ENCODE data around the gene TMEM219. TPM values are rescaled to one million over a fixed set of nuclear protein-coding genes. Genes with fewer than 3 reads are reported as not detected.

TMEM219 gene
- total and polyA plus RNA-seq, 9 of the 15 experiments (the other 6 are each of a cell fraction or from before 2014, with no cell fraction given) = 35.3 to 62.8 (median 55.5) TPM

- TF ChIP-seq HNRNPH1 (optimal IDR thresholded peaks at IDR 0.05; ENCODE audit: low read depth, low read length) (no peak), SNIP1 (IDR thresholded peaks at IDR 0.05; ENCODE audit: low read depth) (no peak), GATA2 (CRISPR knock-in tag; IDR thresholded peaks at IDR 0.05) (0 out of 2 replicates have a peak, but pooled peaks have one; percentile 18), CEBPB (tag; IDR thresholded peaks at IDR 0.05) (no peak), PCBP2 (IDR thresholded peaks at IDR 0.05; ENCODE audit: low read depth, low read length, poor library complexity, severe bottlenecking) (no peak), RCOR1 (IDR thresholded peaks at IDR 0.05; ENCODE audit: borderline replicate concordance in 1 of 2, low read depth in 2 of 2, low read length in 2 of 2) (no peak), SMARCA5 (IDR thresholded peaks at IDR 0.05) (no peak), ZNF146 (CRISPR knock-in tag; IDR thresholded peaks at IDR 0.05; ENCODE audit: unreplicated experiment) (no peak), ZFP1 (CRISPR knock-in tag; IDR thresholded peaks at IDR 0.05) (no peak), NR1H2 (CRISPR knock-in tag; IDR thresholded peaks at IDR 0.05) (no peak), ESRRA (IDR thresholded peaks at IDR 0.05; ENCODE audit: borderline replicate concordance, low read depth) (no peak)
- TF ChIP-seq, protein P1, sequence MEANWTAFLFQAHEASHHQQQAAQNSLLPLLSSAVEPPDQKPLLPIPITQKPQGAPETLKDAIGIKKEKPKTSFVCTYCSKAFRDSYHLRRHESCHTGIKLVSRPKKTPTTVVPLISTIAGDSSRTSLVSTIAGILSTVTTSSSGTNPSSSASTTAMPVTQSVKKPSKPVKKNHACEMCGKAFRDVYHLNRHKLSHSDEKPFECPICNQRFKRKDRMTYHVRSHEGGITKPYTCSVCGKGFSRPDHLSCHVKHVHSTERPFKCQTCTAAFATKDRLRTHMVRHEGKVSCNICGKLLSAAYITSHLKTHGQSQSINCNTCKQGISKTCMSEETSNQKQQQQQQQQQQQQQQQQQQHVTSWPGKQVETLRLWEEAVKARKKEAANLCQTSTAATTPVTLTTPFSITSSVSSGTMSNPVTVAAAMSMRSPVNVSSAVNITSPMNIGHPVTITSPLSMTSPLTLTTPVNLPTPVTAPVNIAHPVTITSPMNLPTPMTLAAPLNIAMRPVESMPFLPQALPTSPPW (CRISPR knock-in tag; IDR thresholded peaks at IDR 0.05) = no peak; the same call in 1 of the 2 replicates
- TF ChIP-seq, protein P2, sequence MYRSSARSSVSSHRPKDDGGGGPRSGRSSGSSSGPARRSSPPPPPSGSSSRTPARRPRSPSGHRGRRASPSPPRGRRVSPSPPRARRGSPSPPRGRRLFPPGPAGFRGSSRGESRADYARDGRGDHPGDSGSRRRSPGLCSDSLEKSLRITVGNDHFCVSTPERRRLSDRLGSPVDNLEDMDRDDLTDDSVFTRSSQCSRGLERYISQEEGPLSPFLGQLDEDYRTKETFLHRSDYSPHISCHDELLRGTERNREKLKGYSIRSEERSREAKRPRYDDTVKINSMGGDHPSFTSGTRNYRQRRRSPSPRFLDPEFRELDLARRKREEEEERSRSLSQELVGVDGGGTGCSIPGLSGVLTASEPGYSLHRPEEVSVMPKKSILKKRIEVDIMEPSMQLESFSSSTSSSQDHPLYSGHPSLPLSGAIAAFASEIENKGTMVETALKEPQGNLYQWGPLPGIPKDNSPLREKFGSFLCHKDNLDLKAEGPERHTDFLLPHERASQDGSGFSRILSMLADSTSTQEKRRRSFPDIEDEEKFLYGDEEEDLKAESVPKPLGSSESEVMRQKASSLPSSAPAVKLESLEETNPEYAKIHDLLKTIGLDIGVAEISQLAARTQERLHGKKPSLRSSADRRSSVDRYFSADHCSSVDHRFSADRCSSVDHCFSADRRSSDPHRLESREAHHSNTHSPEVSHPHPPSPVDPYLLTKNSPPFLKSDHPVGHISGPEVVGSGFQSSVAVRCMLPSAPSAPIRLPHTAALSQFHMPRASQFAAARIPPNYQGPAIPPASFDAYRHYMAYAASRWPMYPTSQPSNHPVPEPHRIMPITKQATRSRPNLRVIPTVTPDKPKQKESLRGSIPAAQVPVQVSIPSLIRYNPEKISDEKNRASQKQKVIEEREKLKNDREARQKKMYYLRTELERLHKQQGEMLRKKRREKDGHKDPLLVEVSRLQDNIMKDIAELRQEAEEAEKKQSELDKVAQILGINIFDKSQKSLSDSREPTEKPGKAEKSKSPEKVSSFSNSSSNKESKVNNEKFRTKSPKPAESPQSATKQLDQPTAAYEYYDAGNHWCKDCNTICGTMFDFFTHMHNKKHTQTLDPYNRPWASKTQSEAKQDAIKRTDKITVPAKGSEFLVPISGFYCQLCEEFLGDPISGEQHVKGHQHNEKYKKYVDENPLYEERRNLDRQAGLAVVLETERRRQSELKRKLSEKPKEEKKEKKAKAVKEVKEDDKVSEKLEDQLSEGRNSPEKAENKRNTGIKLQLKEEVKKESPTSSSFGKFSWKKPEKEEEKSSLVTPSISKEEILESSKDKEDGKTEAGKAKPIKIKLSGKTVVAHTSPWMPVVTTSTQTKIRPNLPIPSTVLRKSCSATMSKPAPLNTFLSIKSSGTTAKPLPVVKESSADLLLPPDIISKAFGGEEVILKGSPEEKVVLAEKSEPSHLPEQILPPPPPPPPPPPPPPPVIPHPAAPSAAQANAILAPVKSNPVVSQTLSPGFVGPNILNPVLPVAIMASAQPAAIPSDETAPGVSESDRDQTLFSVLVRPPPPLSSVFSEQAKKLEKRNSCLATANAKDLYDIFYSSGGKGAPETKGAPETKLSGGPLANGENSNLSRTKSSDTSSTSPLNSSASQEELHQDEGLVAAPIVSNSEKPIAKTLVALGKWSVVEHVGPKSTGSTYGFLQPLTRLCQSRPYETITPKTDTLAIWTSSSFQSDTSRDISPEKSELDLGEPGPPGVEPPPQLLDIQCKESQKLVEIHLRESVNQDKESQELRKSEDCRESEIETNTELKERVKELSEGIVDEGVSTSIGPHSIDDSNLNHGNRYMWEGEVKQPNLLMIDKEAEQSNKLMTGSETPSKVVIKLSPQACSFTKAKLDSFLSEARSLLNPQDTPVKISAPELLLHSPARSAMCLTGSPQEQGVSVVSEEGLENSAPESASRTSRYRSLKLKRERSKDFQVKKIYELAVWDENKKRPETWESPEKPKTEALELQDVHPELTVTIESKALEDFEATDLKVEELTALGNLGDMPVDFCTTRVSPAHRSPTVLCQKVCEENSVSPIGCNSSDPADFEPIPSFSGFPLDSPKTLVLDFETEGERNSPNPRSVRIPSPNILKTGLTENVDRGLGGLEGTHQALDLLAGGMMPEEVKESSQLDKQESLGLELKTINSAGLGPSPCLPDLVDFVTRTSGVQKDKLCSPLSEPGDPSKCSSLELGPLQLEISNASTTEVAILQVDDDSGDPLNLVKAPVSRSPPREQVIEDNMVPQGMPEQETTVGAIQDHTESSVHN (IDR thresholded peaks at IDR 0.05; ENCODE audit: borderline replicate concordance in 1 of 2, low read depth in 1 of 2) = no peak
- TF ChIP-seq, protein P3, sequence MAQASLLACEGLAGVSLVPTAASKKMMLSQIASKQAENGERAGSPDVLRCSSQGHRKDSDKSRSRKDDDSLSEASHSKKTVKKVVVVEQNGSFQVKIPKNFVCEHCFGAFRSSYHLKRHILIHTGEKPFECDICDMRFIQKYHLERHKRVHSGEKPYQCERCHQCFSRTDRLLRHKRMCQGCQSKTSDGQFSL (CRISPR knock-in tag; IDR thresholded peaks at IDR 0.05) = no peak
- TF ChIP-seq, protein P3 (tag; IDR thresholded peaks at IDR 0.05) = no peak
- TF ChIP-seq, protein P4, sequence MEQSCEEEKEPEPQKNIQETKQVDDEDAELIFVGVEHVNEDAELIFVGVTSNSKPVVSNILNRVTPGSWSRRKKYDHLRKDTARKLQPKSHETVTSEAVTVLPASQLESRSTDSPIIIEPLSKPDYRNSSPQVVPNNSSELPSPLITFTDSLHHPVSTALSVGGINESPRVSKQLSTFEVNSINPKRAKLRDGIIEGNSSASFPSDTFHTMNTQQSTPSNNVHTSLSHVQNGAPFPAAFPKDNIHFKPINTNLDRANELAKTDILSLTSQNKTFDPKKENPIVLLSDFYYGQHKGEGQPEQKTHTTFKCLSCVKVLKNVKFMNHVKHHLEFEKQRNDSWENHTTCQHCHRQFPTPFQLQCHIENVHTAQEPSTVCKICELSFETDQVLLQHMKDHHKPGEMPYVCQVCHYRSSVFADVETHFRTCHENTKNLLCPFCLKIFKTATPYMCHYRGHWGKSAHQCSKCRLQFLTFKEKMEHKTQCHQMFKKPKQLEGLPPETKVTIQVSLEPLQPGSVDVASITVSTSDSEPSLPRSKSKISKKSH (CRISPR knock-in tag; IDR thresholded peaks at IDR 0.05) = no peak
Observed at GRCh38 chr16:29995324-29995910, 33.5 kb downstream of the TMEM219 start, which contains the start of gene HIRIP3 (continued).
